GM19043 (cell line): ENCODE data around the gene IP6K3.

ENCODE experiments used
- ATAC-seq: cut with Tn5 transposase; IDR thresholded peaks from one replicate; pipeline ENCODE4 v1.9.1; 2021; ENCODE audit warnings: low read depth; ENCODE audit not compliant: unreplicated experiment

The IP6K3 gene

DNA sequence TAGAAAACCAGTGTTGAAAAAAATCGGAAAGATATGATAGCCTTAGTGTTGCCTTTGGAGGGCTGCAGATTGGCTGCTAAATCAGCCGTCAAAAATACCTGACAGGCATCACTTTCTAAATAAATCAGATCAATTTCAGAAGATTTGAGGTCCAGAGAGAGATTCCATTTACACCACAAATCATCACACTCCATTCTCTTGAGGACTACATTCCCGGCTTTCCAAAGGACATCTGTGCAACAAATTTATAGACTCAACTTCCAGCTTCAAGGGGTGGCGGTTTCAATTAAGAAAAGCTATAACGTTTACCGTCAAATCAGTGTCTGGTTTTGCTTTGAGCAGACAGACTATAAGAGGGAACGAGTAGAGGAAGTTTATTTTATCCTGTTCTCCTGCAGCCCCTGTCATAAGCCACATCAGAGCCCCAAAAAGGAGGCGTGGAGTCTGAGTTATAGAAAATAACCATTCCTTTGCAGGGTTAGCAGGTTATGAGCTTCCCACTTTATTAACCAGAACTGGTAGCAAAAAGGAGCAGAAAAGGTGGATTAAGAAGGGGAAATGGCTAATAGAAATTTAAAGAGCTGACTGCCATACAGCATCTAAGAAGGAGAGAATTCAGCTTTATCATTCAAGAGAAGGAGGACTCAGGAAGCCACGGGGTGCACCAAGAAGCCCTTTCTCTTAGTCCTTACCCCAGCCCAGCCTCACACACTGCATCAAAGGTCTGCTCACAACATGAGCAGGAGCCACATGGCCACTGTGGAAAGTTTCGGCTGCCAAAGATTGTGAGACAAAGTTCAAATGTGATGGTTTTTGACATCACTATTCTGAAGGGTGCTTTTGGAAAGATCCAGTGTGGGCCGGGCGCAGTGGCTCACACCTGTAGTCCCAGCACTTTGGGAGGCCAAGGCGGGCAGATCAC, 22.3 kb downstream of the IP6K3 start:
- no peak for ATAC-seq

DNA sequence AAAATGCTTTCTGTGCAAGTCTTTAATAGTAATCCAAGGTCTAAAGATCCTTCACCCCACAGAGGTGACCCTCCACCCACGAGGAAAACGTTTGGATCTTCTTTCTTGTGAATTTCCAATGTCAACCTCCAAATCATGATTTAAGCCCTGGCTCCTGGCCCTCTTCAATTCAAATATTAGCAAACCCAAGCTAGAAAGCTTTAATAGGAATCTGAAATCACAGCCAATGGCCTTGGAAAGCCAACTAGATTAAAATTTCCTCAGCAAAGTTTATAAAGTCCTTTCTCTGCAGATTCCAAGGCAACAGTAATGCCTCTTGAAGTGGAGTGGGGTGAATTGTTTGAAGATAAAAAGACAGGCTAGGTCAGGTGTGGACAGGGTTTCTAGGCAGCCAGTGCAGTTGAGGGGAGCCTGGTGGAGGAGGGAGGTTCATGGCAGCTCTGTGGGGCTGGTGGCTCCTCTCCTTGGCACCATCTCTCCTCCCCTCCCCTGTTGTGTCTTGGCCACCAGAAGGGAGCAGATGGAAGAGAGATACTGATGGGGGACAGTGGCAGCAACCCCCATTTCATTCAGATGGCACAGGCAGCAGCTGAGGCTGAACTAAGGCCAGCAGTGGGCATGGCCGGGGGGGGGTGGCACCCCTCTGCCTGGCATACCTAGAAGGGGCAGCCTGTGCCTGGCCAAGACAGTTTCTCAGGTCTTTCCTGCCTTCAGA, 23.2 kb downstream of the IP6K3 start:
- ATAC-seq, result no peak

DNA sequence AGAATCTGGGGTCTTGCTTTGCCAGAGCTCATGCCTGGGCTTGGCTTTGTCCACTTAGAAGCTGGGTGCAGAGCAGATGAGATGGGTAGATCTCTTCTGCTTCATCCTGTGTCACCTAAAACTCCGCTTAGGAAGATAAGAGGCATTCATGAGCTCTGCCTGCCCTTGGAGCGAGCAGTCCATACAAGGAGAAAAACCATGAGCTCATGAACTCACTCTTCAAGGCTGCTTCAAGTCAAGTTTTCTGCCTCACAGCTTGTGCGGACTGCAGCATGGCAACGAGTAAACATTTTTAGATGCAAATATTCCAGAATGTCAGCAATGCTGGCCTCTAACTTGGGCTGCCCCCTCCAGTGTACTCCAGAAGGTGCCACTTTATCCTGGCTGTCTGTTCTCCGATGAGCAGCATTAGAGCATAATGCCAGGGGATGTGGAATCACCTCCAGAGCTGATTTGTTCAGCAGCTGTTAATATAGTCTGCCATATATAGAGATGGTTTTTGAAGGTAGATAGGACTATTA, 24.5 kb downstream of the IP6K3 start:
- no peak for ATAC-seq

DNA sequence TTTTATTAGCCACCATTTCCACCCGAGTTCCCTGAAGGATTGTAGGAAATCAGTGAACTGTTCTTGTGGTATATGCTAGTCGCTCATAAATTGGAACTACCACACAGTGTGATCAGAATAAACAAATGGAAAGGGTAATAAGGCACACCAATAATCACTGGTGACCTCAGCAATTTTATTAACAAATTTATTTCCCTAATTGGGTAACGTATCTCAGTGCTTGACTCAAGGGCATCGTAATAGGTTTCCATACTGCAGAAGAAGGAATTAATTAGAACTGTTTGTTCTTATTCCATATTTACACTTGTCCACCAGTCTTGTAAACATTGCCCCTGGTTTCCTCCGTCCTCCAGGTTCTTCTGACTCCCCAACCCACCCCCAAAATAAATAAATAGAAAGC, 25.2 kb downstream of the IP6K3 start:
- ATAC-seq, result no peak

DNA sequence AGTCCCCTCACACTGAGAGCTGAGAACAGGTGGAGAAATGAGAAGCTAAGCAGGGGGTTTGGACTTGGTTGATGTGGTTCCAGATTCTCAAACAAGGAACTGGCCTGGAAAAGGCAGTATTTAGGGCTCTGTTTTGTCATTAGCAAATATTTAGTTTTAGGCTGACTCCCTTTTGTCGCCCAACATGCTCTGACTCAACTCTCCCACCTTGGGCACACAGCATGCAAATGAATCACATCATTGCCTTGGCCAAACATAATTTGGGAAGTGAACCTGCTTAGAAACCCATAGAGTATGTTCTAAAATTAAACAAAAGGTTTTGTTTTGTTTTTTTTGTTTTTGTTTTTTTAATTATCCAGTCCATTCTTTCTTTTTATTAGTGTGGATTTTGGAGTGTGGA, 25.7 kb downstream of the IP6K3 start:
- no peak for ATAC-seq

DNA sequence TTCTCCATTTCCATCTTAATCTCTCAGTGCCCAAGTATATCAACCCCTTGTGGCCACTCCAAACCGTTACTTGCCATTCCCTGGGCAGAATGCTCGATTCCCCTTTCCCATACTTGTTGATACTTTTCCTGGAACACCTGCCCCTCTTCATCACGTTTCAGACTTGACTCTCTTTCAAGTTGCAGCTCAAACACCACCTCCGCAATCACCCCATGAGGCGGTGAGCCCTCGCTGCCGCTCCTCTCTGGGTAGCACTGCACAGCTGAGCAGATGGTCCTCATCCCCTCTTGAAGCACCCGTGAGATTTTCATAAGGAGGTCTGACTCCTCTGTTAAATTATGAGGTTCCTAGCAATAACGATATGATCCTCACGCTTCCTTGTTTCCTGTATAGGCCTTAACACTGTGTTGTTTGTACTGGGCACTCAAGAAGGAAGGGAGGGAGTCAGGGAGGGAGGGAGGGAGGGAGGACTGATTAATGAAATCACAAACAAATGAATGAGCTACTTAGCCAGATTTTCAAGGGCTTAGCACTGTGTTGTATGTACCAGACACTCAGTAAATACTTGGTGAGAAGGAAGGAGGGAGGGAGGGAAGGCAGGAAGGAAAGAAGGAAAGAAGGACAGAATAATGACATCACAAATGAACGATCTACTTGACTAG, 27.2 kb downstream of the IP6K3 start:
- ATAC-seq, result no peak

DNA sequence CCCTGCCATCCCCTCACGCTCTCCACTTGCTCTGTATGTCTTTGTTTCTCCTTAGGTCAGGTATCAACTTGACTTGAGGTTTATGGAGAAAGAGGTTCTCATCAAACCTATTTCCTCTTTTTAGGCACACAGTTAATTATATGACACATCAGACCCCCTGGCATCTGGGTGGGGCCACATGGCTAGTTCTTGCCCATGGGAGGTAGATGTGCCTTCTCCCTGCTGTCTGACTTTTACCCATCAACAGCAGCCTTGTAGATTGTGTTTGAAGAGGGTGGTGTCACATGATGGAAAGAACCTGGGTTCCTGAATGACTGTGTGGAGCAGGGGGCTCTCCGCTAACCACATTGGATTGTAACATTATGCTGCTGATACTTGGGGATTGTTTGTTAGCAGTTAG, 28.0 kb downstream of the IP6K3 start:
- ATAC-seq, result no peak

DNA sequence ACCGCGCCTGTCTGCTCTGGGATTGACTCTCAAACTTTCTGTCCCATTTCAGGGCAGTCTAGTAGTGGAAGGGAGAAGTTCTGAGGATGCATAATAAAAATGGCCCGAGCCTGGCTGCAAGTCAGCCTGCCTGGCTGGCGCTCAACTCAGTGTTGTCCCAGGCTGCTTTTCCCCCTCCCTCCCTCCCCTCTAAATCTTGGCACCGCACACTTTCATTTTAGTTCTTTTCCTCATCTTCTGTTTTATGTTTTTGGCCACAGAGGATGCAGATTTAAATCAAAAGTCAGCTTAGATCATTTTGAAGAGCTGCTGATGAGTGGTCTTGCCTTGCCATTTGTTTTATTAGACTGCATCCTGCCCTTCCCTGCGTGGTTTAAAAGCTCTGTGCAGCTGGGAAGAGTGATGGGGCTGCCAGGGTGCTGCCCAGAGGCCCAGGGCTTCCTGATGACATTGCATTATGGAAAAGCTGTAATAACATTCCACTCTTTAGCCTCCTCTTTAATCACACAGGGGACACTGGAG, 28.7 kb downstream of the IP6K3 start:
- ATAC-seq, result no peak

DNA sequence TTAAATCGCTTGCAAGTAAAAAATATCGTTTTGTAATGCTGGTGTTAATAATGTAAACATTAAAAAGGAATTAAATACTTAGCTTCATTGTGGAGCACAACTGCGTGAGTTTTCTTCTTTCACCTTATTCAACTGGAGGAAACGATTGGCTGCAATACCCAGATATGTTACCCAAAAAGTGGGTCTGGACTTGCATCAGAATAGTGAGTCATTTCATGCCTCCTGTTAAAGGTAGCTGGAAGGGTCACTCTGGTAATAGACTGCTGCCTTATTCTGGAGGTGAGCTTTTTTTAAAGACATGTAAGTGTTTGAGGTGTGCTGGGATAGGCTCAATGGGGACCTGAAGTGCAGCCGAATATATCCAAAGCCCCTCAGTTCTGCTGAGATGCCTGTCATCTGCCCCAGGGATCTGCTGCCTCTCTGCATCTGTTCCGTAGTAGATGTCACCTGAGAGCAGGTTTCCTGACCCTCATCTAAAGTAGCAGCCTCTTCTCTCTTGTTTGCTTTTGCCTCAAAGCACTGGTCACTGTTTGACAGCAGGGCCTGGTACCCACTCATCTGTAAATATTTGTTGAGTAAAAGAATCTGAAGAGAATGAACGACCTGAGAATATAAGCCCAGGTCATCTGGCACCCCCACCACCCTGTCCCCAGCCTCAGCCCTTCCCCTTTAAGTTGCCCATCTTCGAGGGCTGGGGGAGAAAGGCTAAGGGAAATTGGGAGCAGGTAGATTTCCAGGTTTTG, 29.6 kb downstream of the IP6K3 start:
- no peak for ATAC-seq

DNA sequence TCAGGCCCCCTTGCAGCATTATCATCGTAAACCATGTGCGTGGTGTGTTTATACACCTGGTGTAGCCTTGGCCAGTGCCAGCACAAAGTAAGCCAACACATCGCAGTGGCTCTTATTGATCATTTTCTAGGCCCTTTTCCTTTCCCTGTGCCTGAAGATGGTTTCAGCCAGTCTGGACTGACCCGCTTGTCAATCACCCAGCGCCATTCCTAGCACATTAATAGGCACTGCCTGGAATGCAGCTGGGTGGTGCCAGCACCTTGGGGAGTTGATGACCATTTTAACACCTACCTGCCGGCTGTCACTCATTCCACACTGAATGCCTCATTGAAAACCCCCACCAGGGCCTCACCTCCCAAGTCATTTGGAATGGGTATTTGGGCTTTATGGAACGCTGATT, 30.3 kb downstream of the IP6K3 start:
- ATAC-seq, result no peak

DNA sequence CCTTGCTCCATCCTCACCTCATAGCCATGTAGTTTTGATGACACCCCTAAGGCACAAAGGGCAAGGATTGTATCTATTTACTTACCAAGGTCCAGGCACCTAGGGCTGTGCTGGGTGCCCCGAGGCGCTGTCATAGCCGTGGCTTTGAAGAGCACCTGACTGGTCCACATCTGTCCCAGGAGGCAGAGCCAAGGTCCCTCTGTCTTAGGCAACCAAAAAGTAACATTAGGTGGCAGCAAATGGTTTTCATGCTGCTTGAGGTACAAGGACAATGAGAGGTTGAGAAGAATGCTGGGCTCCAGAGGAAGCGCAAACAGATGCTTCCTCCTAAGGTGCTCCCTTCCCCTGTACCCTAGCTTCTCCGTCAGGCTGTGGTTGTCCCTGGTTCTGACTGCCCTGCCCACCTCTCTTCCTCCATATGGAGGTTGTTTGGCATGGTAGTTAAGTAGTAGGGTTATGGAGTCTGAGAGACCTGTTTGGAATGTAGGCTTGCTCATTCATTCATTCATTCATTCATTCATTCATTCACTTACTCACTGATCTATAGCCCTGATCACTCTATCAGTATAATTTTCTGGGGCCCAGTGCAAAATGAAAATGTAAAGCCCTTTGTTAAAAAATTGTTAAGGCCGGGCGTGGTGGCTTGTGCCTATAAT, 32.2 kb downstream of the IP6K3 start:
- no peak for ATAC-seq

DNA sequence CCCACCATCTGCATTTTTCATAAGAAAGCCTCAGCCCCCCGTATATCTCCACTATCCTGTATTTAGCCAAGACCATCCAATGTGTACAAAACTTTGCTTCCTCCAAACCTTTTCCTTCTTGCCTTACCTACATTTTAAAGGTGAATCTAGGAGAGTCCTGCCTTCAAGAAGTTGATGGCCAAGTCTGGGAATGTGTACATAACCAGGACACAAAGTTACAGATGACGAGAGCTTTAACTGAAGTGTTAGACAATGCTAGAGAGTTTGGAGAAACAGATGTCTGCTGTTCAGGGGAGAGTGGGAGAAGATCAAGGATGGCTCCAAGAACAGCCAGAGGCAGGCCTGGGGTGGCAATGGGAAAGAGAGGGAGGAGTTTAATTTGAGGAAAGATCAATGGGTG, 32.9 kb downstream of the IP6K3 start:
- no peak for ATAC-seq

DNA sequence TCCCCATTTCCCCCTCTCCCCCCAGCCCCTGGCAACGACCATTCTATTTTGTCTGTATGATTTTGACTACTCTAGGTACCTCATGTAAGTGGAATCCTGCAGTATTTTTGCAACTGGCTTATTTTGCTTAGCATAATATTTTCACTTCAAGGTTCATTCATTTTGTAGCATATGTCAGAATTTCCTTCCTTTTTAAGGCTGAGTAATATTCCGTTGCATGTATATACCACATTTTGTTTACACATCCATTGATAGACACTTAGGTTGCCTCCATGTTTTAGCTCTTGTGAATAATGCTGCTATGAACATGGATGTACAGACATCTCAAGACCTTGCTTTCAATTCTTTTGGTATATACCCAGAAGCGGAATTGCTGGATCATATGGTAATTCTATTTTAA, 33.8 kb downstream of the IP6K3 start:
- no peak for ATAC-seq

DNA sequence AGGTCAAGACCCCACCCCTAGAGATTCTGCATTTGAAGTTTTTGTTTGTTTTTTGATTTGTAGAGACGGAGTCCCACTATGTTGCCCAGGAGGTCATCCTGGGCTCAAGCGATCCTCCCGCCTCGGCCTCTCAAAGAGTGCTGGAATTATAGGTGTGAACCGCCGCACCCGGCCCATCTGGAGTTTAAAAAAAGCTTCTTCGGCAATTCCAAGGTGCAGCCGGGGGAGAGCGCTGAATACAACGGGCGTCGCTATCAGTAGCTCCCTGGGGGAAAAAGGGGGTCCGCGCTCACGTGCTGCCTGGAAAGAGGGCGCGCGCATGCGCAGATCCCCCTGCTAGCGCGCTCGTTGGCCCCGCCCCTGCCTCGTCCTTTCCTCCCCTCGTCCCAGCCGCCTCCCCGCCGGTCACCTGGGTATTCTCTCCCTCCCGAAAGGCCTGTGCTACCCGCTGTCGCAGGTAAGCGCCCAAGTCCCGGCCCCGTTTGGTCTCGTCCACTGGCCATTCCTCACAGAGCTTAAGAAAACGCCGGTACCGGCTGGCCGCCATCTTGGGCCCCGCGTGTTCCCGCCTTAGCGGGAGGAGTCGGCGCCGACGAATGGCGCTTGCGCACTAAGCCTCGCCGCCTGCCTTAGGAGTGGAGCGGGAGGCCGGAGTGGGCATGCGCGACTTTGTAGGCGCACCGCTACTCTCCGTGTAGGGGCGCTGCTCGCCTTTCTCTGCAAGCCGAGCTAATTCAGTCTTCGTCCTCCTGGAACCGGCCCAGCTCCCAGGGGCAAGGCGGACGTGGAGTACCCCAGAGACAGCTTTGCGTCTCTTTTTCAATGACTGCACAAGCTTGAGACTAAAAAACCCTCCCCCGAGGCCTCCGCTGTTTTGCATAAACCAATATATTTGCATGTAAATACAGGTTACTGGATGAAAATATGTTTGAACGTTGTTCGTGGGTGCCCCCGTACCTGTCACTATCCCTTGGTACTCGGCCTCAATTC, 35.3 kb downstream of the IP6K3 start, which contains the start of gene UQCC2:
TSS of gene UQCC2 (minus strand) at position 561 of the 990 bp plus-strand sequence. CDS start at position 547, 14 bp downstream.
- peak; percentile 78 for ATAC-seq

DNA sequence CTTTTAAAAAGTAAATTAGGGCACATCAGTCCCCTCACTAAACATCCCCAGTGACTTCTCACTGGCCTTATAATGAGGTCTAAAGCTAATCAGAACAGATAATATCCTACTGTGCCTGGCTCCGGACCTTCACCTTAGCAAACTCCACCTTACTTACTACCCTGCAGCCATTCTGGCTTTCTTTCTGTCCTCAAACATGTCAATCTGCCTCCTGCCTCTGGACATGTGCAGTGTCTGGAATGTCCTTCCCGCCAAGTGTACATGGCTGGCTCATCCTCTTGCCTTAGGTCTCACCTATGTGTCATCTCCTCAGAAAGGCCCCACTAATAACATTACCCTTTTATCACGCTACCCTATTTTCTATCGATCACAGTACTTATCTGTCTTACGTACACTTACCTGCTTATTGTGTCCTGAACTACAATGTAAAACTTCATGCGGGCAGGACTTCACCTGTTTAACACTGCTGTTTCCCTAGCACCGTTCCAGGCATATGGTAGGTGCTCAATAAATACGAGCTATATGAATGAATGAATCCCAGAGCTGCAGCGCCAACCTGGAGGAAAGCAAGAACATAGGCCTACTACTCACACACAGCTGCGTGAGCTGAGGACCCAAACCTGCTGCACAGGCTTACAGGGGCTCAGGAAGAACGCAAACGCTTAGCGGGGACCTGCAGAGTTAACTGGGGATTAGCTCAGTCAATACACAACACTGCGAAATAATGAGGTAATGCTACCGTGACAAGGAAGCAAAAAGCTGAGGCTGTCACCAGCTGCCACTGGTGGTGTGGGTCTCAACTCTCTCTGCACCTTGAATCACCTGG, 36.2 kb downstream of the IP6K3 start:
- no peak for ATAC-seq

DNA sequence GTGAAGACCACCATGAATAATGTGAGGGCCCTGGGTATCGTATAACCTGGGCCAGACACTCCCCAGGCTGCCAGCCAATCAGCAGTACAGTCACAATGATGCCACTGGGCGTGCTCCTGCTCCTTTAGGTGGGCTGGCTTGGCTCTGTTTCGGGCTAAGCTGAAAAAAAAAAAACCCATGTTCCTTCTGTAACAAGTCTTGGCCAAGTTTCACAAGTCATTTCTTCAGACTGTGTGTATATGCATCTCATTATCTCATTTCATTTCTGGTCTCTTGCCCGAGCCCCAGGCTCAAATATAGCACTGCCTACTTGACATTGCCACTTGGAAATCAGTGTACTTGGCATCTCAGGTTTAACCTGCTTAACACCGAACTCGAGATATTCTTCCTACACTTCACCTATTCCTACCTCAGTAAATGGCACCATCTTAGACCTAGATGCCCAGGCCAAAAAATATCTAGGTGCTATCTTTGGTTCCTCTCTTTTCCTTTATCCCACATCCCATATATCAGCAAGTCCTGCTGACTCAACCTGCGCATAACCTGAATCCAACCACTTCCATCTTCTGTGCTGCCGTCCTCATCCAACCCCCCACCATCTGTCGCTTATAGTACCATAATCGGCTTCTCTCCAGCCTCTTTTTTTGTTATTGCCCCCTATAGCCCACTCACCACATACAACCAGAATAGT, 37.0 kb downstream of the IP6K3 start:
- no peak for ATAC-seq
